Neural progenitor cell (in vitro differentiated cells): ENCODE data around the gene DBP.

Experiments used
- CTCF ChIP-seq: fragments of 200-600 bp; sonication (generic); IDR thresholded peaks from 2 replicates; pipeline ENCODE4 v1.5.1; 2017; ENCODE audit warnings: antibody characterized with exemption, mild to moderate bottlenecking
- EZH2 ChIP-seq: fragments of 200-600 bp; sonication (generic); IDR thresholded peaks from 2 replicates; pipeline ENCODE4 v1.6.1; 2017; ENCODE audit warnings: antibody characterized with exemption, mild to moderate bottlenecking, moderate library complexity
- EZH2phosphoT487 ChIP-seq: fragments of 200-600 bp; sonication (generic); IDR thresholded peaks from 2 replicates; pipeline ENCODE4 v1.6.1; 2017; ENCODE audit warnings: antibody characterized with exemption

- TF ChIP-seq CTCF (no peak), EZH2 (no peak), EZH2phosphoT487 (no peak)
Measured at GRCh38 chr19:48635263-48635965, 1.8 kb downstream of the DBP start.
